Retina (tissue), 1 donor: ENCODE measurements around the gene HNRNPF.
"Not testable (repeated sequence)": the region's sequence is repeated elsewhere in the genome, so short reads cannot be mapped to it uniquely, and the experiment has no call there.

Source experiments
- DNase-seq: peaks from one replicate; pipeline ENCODE4 v3.0.0-alpha.2; 2016

HNRNPF gene

DNA sequence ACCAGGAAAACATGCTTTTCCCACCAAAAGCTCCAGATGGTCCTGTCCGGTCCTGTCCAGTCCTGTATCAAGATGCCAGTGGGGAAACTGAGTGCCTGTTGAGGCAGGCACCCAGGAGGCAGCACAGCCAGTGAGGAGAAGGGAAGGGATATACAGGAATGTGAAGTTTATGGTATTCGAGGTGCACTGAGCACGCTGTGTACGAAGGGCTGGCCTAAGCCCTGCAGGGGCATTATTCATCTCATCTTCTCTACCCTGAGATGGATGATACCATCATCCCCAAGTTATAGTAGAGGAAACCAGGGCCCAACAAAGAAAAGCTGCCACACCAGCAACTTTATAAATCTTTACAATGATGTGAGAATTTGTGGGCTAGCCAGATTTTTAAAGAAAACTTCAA lies 61.0 kb downstream of the HNRNPF start:
- no peak for DNase-seq

DNA sequence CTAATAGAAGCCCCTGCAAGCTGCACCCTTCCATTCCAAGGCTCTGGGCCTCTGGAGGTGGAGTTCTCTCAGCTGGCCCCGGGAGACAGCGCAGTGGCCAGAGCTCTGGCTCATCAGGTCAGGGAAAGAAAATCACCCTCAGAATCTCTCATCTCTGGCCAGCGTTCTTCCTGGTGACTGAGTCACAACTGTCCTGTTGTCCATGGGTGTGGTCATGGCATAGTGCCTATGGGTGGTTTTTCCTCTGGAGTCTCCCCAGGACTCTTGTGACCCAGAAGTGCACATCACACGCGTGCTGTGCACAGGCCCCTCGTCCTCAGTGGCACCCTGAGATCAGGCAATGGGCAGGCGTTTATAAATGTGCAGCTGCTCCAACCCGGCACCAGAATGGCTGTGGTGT lies 64.9 kb downstream of the HNRNPF start:
- no peak for DNase-seq

GRCh38 chr10:43343126-43343525 lies 65.9 kb downstream of the HNRNPF start:
- no peak for DNase-seq

GRCh38 chr10:43342279-43343125 lies 66.5 kb downstream of the HNRNPF start:
- no peak for DNase-seq

DNA sequence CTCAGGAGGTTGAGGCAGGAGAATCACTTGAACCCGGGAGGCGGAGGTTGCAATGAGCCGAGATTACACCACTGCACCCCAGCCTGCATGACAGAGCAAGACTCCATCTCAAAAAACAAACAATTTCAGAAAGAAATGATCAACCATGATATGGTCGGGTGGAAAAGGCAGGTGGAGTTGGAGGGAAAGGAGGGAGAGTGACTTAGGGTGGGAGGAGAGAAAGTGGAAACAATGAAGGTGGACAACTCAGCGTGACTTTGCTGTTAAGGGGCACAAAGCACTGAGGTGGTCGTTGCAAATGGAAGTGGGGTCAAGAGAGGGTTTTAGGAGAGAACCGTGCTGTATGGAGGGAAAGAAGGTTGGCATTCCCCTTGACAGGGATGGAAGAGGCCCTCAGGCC lies 67.5 kb downstream of the HNRNPF start:
- no peak for DNase-seq

DNA sequence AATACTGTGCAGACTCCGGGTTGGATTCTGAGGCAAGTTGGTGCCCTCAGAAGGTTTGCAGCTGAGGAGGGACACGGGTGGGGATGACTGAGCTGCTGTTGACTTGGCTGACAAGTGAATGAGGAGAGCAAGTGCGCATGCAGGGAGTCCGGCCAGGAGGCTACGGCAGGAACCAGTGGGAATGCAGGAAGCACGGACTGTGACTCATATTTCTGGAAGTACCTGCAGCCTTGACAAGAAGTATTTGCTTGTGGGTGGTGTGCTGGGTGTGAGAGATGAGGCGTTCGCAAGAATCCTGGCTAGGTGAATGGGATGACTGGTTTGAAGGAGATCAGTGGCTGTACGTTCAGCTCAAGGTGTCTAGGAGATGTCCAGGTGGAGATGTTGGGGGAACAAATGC lies 68.4 kb downstream of the HNRNPF start:
- DNase-seq: no peak

- no peak for DNase-seq
Measured at GRCh38 chr10:43340101-43340500, 68.9 kb downstream of the HNRNPF start.

GRCh38 chr10:43339136-43339535 lies 69.8 kb downstream of the HNRNPF start:
- DNase-seq: no peak

GRCh38 chr10:43338117-43338516 lies 70.9 kb downstream of the HNRNPF start:
- DNase-seq: no peak

DNA sequence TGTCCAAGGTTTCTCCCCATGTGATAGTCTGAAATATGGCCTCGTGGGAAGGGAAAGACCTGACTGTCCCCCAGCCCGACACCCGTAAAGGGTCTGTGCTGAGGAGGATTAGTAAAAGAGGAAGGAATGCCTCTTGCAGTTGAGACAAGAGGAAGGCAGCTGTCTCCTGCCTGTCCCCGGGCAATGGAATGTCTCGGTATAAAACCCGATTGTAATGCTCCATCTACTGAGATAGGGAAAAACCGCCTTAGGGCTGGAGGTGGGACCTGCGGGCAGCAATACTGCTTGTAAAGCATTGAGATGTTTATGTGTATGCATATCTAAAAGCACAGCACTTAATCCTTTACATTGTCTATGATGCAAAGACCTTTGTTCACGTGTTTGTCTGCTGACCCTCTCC lies 71.5 kb downstream of the HNRNPF start:
- DNase-seq: not testable (repeated sequence)

- no peak for DNase-seq
Measured at GRCh38 chr10:43336641-43337318, 72.2 kb downstream of the HNRNPF start.

DNA sequence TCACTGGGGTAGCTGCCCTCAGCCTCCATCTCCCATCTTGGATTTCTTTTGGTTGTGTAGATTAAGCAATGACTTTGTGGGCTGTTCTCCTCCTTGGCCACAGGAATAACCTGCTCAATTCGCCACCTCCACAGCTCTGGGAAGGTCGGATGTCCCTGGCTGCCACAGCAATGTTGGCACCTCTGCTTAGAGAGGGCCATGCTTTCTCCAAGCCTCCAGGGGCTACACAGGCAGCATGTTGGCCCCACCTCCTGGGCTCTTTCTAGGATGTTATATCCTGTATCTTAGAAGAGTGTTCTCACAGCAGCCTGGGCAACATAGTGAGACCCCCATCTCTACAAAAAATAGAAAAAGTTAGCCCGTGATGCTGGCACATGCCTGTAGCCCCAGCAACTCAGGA lies 72.9 kb downstream of the HNRNPF start:
- no peak for DNase-seq
